HepG2 (cell line): ENCODE measurements around the gene GPD1. TPM values are rescaled to one million over a fixed set of nuclear protein-coding genes. Genes with fewer than 3 reads are reported as not detected.

Experiments
- CEBPZ ChIP-seq: IDR thresholded peaks from 2 replicates; pipeline ENCODE4 v1.6.1; 2012; ENCODE audit warnings: low read length, improper control_type of control experiment
- CHD2 ChIP-seq: IDR thresholded peaks from 2 replicates; pipeline ENCODE4 v1.6.1; 2011; ENCODE audit warnings: low read depth, low read length, improper control_type of control experiment
- E2F1 ChIP-seq: sonication (generic); formaldehyde crosslinking; IDR thresholded peaks from 2 replicates; pipeline ENCODE4 v1.5.0; 2020; ENCODE audit warnings: missing genetic modification reagents
- ETV6 ChIP-seq: sonication (generic); formaldehyde crosslinking; conservative IDR thresholded peaks from 2 replicates; pipeline ENCODE4 v1.4.0; 2020; ENCODE audit warnings: missing genetic modification reagents
- MTERF4 ChIP-seq: sonication (generic); formaldehyde crosslinking; IDR thresholded peaks from 2 replicates; pipeline ENCODE4 v1.8.0; 2023; ENCODE audit warnings: mild to moderate bottlenecking, missing genetic modification reagents
- NAIF1 ChIP-seq: sonication (generic); formaldehyde crosslinking; IDR thresholded peaks from 2 replicates; pipeline ENCODE4 v1.5.0; 2020; ENCODE audit warnings: mild to moderate bottlenecking, missing genetic modification reagents, borderline replicate concordance
- NKX3-1 ChIP-seq: sonication (generic); formaldehyde crosslinking; IDR thresholded peaks from 2 replicates; pipeline ENCODE4 v1.5.0; 2020; ENCODE audit warnings: missing genetic modification reagents
- PAX8 ChIP-seq: sonication (generic); formaldehyde crosslinking; IDR thresholded peaks from 2 replicates; pipeline ENCODE4 v1.8.0; 2022; ENCODE audit warnings: mild to moderate bottlenecking, missing genetic modification reagents, borderline replicate concordance
- POLR2A ChIP-seq, 2 experiments: IDR thresholded peaks; 2 replicates each; pipeline ENCODE4 v1.6.1; 2011; ENCODE audit warnings: low read depth in 2 of 2, low read length in 2 of 2, mild to moderate bottlenecking in 1 of 2, moderate library complexity in 1 of 2; ENCODE audit not compliant: insufficient read depth in 1 of 2
- REPIN1 ChIP-seq: sonication (generic); formaldehyde crosslinking; IDR thresholded peaks from 2 replicates; pipeline ENCODE4 v1.8.0; 2022; ENCODE audit warnings: missing genetic modification reagents, low read depth, mild to moderate bottlenecking, borderline replicate concordance
- SMYD3 ChIP-seq: sonication (generic); formaldehyde crosslinking; IDR thresholded peaks from 2 replicates; pipeline ENCODE4 v1.8.1; 2023; ENCODE audit warnings: mild to moderate bottlenecking, missing genetic modification reagents
- SNAPC4 ChIP-seq: sonication (generic); formaldehyde crosslinking; IDR thresholded peaks from 2 replicates; pipeline ENCODE4 v1.4.0; 2020; ENCODE audit warnings: mild to moderate bottlenecking, missing genetic modification reagents
- SSRP1 ChIP-seq: IDR thresholded peaks from 2 replicates; pipeline ENCODE4 v1.6.1; 2016; ENCODE audit warnings: control low read depth
- STAG1 ChIP-seq: sonication (generic); formaldehyde crosslinking; IDR thresholded peaks from 2 replicates; pipeline ENCODE4 v1.4.0; 2020; ENCODE audit warnings: missing genetic modification reagents
- TRIM24 ChIP-seq: sonication (generic); formaldehyde crosslinking; IDR thresholded peaks from 2 replicates; pipeline ENCODE4 v1.8.0; 2022; ENCODE audit warnings: mild to moderate bottlenecking, missing genetic modification reagents
- polyA plus RNA-seq, 8 experiments: library from polyadenylated mRNA; depleted of rRNA in 3 of 8; stranded (reverse) in 7 of 8; unstranded in 1 of 8; fragments of >200 nt; fragmentation: Illumina TruSeq in 4 of 8; extraction: Trizol in 4 of 8; gene quantifications; 2 replicates each; pipeline versions ENCODE4 v1.2.1 to v1.2.3, GENCODE V29; 2011 to 2016; ENCODE audit warnings: low read depth in 4 of 8, missing spikeins in 1 of 8, mixed read lengths in 1 of 8; ENCODE audit not compliant: insufficient read depth in 1 of 8
- total RNA-seq, 5 experiments: library from RNA; depleted of rRNA; stranded (reverse); fragments of >200 nt; fragmentation: Illumina TruSeq; extraction: Trizol; gene quantifications; 2 replicates each; pipeline ENCODE4 v1.2.3, GENCODE V29; 2016; ENCODE audit warnings: low read depth in 1 of 5
- TF ChIP-seq, protein P1 (sequence below): sonication (generic); formaldehyde crosslinking; IDR thresholded peaks from 2 replicates; pipeline ENCODE4 v1.5.0; 2020; ENCODE audit warnings: missing genetic modification reagents, mild to moderate bottlenecking, borderline replicate concordance
- TF ChIP-seq, protein P2 (sequence below): sonication (generic); formaldehyde crosslinking; IDR thresholded peaks from 2 replicates; pipeline ENCODE4 v1.5.0; 2020; ENCODE audit warnings: missing genetic modification reagents

Gene GPD1
- total and polyA plus RNA-seq, 2 of the 13 experiments (the other 11 are each of a cell fraction or from before 2014, with no cell fraction given), result 3.7 to 30.6 TPM

DNA sequence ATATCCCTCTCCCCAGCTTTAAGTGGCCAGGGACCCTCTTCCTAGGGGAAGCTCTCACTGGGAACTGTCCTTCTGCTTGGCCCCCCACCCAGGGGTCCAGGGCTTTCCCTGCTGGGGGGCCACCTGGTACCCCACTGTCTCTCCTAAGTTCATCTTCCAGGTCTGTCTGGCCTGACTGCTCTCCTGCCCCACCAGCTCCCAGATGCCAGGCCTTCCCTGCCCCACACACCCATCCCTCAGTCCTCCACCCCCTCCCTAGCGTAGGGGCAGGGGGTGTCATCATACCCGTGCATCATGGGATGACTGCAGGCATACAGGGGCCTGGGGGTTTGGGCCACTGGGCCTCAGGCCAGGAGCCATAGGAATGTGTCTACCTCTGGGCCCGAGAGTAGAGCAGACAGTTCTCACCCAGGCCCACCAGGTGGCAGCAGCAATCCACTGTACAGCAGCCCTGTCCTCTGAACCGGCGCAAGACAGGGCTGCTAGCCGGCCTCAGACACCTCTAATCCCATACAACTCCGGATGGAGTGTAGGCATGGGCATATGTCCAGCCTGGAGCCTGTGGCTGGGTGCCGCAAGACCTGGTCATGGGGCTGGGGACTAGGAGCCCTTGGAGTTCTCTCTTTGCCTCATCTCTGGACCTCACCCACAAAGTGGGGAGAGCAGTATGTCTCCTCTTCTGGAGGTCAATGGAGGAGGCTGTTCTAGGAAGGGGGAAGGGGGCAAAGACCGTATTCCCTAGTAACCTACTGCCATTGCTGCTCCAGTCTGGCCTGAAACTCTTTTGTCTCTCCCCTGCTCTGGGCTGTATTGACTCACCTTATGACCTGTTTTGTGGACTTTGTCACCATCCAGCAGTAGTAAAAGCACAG lies 28.6 kb upstream of the GPD1 start (continued):
- peak; percentile 99 for TF ChIP-seq STAG1
- TF ChIP-seq NKX3-1 (CRISPR knock-in tag), result no peak
- TF ChIP-seq, protein P1, sequence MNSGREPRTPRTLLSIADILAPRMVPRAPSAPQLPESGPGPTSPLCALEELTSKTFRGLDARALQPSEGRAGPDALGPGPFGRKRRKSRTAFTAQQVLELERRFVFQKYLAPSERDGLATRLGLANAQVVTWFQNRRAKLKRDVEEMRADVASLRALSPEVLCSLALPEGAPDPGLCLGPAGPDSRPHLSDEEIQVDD (CRISPR knock-in tag), result 0 out of 2 replicates have a peak, but pooled peaks have one; percentile 45
- TF ChIP-seq CEBPZ, result no peak
- TF ChIP-seq, protein P2, sequence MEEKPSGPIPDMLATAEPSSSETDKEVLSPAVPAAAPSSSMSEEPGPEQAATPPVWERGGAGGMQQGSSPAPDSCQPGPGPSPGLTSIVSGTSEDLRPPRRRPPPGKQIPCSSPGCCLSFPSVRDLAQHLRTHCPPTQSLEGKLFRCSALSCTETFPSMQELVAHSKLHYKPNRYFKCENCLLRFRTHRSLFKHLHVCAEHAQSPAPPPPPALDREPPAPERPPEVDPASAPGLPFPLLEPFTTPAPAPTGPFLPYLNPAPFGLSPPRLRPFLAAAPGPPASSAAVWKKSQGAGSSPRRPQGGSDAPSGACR (CRISPR knock-in tag), result no peak
- no peak for TF ChIP-seq TRIM24 (CRISPR knock-in tag)
- peak; percentile 78 for TF ChIP-seq REPIN1 (CRISPR knock-in tag)
- TF ChIP-seq ETV6 (CRISPR knock-in tag), result 0 out of 2 replicates have a peak, but pooled peaks have one; percentile 21
- no peak for TF ChIP-seq SSRP1 (CRISPR knock-in tag)
- no peak for TF ChIP-seq NAIF1
- peak in 1 of 2 experiments; percentile 28; a peak in 1 of 4 replicates for TF ChIP-seq POLR2A (IDR thresholded peaks at IDR 0.05; ENCODE audit: insufficient read depth in 1 of 2, low read depth in 2 of 2, low read length in 2 of 2)
- peak; percentile 73; the same call in 1 of the 2 replicates for TF ChIP-seq SMYD3 (CRISPR knock-in tag)
- no peak; the same call in 1 of the 2 replicates for TF ChIP-seq CHD2
- peak; percentile 77; the same call in 1 of the 2 replicates for TF ChIP-seq MTERF4 (CRISPR knock-in tag)
- no peak for TF ChIP-seq E2F1
- TF ChIP-seq SNAPC4, result no peak
- TF ChIP-seq PAX8 (CRISPR knock-in tag), result no peak
